LHCN-M2 (cell line): ENCODE data around the gene ACSF3. TPM values are rescaled to one million over a fixed set of nuclear protein-coding genes. Genes with fewer than 3 reads are reported as not detected.
"Not testable (repeated sequence)": the region's sequence is repeated elsewhere in the genome, so short reads cannot be mapped to it uniquely, and the experiment has no call there.

Experiments
- DNase-seq: peaks from one replicate; pipeline ENCODE4 v3.0.0-alpha.2; 2012; ENCODE audit warnings: low read depth
- total RNA-seq: library from RNA; depleted of rRNA; stranded (reverse); fragments of >200 nt; gene quantifications from 2 replicates; pipeline ENCODE4 v1.2.3, GENCODE V29; 2014

ACSF3 gene
- total RNA-seq, 1 experiment from 2014 or later: 18.9 TPM

DNA sequence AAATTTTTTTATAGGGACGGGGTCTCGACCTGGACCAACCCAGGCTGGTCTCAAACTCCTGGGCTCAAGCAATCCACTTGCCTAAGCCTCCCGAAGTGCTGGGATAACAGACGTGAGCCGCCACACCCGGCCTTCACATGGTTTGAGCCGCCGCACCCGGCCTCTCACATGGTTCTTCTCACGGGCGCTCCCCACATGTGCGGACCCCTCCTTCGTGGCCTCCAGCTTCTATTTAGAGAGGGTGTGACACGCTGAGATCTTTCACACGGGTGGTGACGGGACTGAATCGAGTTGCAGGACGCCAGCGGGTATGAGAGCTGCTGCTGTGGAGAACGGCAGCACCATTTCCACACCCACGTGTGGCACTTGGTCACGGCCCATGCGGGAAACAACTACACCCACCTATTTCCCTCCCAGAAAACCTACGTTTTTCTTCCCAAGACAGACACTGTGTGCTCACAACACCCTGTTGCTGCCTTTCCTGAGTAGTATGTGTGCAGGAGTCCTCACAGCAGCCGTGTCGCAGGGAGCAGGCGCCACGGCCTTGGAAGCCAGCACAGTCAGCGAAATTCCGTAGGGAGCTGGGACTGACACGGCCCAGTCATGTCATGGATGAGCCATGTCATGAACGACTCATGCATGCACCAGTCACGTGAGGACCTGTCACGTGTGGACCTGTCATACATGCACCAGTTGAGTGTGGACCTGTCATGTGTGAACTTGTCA is 20.1 kb upstream of the ACSF3 start:
- no peak for DNase-seq

DNA sequence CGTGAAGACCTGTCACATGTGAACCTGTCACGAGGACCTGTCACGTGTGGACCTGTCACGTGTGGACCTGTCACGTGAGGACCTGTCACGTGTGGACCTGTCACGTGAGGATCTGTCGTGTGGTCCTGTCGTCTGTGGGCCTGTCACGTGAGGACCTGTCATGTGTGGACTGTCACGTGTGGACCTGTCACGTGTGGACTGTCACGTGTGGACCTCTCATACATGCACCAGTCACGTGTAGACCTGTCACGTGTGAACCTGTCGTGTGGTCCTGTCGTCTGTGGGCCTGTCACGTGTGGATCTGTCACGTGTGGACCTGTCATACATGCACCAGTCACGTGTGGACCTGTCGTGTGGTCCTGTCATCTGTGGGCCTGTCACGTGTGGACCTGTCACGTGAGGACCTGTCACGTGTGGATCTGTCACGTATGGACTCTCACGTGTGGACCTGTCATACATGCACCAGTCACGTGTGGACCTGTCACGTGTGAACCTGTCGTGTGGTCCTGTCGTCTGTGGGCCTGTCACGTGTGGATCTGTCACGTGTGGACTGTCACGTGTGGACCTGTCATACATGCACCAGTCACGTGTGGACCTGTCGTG is 19.5 kb upstream of the ACSF3 start:
- not testable (repeated sequence) for DNase-seq

DNA sequence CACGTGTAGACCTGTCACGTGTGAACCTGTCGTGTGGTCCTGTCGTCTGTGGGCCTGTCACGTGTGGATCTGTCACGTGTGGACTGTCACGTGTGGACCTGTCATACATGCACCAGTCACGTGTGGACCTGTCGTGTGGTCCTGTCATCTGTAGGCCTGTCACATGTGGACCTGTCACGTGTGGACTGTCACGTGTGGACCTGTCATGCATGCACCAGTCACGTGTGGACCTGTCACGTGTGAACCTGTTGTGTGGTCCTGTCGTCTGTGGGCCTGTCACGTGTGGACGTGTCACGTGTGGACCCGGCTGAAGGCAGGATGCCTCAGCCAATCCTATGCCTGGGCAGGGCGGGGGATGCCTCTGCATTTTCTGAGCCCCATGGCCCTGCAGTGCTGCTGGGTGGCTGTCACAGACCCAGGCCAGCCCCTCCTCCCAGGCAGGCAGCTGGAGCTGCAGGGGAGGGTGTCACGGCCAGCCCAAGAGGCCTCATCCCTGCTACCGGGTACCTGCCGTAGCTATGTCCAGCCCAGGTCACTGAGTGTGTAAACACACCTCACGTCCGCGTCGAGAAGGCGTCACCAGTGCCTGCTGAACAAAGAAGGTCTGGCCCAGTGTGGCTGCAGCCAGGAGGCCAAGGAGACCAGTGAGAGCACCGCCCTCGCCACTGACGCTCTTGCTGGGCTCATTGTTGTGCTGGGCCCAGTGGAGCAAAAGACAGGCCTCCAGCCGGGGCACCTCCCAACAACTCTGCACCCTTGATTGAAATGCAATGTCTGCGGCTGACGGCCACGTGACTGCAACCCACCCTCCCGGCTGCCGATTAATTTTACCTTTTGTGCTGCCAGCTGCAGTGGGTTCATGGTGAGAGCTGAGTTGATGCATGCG is 18.6 kb upstream of the ACSF3 start:
- no peak for DNase-seq

DNA sequence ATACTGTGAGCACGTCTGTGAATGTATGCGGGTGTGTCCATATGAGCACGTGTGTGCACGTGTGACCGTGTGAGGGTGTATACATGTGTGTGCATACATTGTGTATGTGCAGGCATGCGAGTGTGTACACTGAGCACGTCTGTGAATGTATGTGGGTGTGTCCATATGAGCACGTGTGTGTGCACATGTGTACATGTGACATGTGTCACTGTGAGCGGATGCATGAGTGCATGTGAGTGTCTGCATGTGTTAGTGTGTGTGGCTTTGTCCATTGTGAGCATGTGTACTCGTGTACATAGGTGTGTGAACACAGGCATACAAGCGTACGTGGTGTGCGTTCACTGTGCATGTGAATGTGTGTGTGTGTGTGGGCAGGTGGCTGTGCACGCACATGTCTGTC is 17.5 kb upstream of the ACSF3 start:
- no peak for DNase-seq

DNA sequence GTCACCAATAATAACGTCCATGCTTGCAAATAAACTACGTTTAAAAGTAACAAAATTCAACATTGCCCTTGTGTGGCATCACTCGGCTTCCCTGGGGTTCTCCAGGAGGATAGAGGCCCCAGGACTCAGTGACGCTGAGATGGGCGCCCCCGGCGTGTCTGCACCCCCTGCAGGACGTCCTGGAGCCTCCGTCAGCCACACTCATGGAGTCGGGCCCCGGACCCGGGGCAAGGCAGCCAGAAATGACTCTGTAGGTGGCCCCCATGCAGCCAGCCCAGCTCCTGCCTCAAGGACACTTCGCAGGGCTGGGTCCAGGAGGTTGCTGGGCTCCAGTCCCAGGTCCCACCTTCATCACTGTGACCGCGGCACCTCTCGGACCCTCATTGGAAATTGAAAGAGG is 16.6 kb upstream of the ACSF3 start:
- DNase-seq: no peak

DNA sequence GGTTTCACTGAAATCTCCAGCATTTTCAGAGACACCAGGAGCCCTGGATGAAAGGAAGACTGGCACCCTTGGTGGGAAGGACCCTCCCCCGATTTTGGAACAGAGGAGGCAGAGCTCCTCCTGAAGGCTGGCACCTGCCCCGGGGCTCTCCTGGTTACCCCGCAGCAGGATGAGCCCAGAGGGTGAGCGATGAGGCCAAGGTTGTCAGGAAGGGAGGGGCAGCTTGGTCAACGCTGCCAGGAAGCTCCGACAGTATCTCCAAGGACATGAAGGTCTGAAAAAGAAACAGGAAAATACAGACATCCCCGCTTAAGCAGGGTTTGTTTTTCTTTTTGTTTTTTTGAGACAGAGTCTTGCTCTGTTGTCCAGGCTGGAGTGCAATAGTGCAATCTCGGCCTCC is 15.5 kb upstream of the ACSF3 start:
- DNase-seq: no peak

DNA sequence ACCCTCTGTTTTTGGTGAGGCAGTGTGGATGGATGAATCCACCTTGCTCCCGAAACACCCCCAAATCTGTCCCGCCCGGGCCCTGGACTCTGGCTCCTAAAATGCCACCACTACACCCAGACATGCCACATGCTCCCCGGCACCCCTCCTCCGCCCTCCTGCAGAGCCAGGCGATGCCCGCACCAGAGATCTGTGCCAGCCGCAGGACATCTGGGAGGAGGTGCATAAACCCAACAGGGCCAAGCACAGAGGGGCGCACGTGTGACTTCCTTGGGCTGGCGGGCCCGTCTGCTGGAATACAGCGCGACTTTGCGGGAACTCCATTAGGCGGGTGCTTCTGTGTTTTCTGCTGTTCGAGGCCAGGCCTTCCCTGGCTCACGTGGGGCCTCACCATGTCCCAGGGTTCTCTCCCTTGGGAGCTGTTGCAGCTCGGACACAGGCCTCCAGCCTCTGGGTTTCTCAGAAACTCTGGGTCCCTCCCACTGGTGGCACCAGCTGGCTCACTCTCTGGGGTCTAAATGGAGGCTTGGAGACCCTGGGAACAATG is 14.1 kb upstream of the ACSF3 start:
- no peak for DNase-seq

DNA sequence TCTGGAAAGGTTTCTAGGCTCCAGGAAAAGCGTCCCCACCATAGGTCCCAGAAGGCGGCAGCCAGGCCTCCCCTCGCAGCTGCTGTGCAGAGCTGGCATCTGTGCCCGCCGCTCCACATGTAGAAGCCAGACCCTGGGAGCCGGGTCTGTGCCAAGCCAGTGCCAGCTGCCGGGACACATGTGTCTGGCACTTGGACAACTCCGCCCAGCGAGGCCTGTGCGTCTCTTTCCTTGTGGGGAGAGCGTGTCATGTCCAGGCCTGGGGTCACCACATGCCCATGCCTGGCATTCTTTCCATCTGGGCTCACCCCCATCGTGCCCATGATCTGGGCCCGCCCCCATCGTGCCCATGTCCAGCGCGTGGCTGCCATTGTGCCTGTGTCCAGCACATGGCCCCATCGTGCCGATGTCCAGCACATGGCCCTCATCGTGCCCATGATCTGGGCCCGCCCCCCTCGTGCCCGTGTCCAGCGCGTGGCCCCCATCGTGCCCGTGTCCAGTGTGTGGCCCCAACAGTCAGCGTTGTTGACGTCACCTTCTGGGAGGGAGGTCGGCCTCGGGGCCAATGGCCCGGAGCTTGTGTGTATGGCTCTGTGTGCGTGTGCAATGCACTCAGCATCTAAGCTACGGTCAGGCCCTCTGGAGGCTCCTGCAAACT is 13.3 kb upstream of the ACSF3 start:
- peak; percentile 64 for DNase-seq

DNA sequence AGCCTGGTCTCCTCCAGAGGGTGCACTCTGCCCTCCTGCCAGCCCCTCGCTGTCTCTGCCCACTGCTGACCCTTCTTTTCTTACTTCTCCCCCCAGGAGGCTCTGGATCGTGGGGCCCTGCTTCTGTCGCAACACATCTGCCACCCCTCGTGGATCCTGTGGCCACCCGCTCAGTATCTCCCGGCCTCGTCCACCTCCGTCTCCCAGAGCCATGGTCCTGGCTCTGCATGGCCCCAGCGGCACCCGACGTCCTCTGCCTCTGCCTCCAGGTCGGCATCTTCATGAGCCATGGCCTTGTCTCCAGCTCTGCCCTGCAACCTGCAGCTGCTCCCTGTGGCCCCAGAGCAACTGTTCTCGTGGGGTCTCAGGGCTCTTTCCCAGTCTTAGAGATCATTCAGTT is 12.1 kb upstream of the ACSF3 start:
- DNase-seq: no peak

DNA sequence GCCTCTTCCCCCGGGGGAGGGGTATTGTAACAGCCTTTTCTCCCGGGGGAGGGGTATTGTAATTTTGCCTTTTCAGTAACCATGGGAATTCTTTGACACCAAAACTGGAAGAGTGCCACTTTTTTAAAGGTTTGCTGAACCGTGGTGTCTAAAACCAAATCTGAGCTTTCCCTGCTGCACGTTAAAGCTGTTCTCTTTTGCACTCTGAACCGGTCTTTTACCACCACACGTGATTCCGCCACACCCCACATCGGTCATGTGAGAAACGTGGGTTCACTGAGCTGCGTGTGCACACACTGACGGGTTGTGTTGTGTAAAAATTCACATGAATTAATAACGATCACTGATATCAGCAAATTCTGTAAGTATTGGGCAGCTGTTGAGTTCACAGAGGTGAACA is 9.2 kb upstream of the ACSF3 start:
- no peak for DNase-seq

DNA sequence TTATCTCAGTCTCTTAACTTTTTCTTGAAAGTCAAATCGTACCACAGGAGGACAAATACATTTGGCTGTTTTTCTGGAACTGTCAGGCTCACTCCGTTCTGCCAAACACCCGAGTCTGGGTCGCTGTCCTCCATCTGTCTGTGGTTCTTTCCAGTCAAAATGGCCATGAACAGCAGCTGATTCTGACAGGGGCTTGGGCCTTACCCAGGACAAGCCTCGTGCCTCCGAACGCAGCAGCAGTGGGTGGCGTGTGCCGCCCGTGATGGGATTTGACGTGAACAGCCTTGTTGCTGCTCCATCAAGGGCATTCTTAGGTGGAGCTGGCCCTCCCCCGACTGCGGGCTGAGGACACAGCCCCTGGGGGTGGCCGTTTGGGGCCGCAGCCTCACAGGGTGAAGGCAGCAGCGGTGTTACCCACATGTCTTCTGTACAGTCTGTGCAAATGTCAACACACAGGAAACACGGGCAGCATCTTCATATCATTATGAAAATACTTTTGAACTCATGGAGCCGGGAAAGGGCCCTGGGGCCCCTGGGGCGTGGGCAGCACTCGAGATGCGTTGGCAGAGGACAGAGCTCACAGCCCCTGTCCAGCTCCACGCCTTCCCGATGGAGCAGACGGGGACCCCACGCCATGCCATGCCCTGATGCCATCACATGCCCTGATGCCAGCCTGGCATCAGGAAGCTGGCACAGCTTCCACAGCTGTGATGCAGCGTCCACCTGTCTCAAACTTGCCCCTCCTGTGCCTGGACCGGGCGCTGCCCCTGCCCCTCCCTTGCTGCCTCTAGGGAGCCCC is 8.6 kb upstream of the ACSF3 start:
- DNase-seq: no peak

DNA sequence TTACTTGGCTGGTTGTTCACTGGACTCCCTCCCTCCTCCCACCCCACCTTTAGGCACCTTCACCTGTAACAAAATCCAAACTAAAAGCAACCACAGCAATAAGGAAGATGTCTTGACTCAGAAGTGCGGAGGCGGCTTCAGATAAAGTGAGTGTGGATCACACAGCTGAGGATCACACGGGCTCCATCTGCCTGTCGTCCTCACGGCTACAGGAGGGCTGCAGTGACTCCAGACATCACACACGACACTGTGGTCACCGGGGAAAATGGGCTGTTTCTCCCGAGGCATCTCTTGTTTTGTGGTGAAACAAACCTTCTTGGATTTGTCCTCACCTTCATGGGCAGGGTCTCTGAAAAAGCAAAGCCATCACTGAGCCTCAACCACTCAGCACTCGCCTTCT is 7.9 kb upstream of the ACSF3 start:
- DNase-seq: no peak

DNA sequence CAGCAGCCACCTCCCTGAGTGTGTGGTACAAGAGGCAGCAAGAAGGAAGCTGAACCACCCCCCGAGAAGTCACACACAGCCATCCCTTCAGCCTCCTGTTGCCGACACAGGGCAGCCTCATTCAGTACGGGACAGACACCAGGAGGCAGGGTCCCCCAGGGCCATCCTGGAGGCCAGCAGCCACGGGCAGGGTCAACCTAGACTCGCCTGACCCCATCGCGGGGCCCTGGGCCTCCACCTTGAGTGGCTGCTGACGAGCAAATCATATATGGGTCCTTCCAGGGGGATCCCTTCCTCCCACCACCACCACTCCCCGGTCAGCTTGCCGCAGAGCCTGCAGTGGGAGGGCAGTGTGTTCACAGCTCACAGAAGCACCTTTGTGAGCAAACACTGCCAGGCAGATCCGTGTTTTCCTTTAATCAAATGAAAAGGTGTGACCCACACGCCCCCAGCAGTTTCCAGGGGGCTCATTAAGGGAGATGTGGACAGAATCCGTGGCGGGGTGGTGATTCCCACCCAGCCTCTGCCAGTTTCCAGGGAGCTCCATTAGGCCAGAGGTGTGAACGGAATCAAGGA is 5.6 kb upstream of the ACSF3 start:
- no peak for DNase-seq

DNA sequence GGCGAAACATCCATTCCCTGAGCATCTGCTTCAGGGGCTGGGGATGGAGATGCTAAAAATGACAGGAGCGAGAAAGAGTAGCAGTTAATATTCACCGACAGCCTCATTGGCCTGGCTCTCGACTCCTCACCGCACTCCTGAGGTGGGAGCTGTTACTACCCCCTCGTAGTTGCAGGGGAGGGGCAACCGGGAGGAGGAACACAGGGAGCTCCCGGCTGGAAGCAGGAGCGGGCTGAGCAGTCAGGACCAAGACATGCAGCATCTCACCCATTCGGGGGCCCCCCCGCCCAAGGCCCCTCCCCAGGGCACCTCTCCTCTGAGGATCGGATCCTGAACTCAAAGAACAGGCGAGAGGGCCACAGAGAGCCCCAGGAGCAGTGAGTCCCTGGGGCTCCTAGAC is 4.5 kb upstream of the ACSF3 start:
- no peak for DNase-seq

DNA sequence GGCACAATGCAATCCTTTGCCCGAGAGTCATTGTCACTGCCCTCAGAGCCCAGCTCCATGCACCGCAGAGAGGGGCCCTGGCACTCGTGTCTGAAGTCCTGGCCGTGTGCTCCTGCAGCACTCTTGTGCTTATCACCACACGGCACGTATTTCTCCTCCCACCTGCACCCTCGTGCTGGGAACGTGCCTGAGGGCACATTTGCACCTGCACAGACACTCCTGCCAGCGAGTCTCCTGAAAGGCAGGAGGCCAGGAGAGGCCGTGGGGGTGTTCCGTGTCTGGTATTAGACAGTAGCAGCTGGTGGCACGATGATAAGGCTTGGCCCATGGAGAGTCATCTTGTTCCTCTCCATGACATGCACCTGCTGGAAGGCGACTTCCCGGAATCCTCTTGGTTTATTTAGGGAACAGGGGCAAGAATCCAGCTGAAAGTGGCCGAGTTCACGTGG is 3.4 kb upstream of the ACSF3 start:
- DNase-seq: no peak

DNA sequence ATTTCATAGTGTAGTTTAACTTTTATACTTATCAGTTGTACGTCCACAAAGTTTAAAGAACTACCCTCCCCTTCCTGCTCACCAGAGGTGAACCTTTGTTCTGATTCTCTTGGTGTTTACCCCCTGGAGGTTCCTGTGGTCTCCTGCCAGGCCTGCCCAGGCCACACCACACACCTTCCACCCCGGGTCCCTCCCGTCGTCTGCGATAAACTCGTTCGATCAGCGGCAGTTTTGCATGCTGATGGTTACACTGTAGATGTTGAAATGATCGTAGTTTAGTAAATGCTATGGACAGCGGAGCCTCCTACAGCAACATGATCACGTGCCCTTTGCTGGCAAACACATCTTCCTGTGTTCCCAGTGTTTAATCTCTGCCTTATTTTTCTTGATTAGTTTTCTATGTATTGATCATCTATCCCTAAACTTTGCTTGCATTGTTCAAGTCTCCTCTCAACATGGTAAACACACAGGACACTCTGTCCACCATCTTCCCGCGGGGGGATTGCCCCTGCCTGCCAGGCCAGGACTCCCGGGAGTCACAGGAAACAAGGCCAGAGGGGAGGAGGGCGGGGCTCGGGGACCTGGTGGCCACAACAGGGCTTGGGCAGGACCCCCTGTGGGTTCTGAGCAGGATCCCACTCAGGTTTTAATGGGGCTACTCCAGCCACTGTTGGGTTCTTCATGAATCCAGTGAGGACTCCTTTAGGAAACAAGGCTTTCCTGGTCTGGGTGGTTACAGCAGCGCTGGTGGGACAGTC is 2.8 kb upstream of the ACSF3 start:
- no peak for DNase-seq

DNA sequence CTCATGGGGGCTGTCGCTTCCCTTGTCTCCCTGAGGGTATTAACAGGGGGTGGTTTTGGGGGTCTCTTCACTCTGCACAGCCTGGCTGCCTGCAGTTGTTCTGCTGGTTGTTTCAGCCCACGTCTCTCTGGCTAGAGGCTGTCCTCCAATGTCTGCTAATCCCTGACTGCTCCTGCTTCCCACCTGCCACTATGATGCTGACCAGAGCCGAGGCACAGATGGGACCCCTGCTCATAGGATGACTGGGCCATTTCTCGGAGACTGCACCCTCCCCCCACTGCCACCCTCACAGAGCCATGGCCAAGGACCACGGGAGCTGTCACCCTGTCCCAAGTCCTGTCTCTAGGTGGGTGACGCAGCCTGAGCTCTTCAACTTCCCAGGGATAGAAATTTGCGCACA is 1.6 kb upstream of the ACSF3 start:
- no peak for DNase-seq

DNA sequence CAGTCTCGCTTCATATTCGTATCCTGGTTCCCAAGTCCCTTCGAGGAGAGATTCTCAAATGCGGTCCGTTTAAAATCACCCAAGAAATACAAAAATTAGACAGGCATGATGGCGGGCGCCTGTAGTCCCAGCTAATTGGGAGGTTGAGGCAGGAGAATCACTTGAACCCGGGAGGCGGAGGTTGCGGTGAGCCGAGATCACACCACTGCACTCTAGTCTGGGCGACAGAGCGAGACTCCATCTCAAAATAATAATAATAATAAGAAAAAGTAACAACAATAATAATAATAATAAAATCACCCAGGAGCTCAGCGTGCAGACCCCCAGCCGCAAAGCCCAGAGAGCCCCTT is 425 bp upstream of the ACSF3 start:
- DNase-seq: not testable (repeated sequence)

DNA sequence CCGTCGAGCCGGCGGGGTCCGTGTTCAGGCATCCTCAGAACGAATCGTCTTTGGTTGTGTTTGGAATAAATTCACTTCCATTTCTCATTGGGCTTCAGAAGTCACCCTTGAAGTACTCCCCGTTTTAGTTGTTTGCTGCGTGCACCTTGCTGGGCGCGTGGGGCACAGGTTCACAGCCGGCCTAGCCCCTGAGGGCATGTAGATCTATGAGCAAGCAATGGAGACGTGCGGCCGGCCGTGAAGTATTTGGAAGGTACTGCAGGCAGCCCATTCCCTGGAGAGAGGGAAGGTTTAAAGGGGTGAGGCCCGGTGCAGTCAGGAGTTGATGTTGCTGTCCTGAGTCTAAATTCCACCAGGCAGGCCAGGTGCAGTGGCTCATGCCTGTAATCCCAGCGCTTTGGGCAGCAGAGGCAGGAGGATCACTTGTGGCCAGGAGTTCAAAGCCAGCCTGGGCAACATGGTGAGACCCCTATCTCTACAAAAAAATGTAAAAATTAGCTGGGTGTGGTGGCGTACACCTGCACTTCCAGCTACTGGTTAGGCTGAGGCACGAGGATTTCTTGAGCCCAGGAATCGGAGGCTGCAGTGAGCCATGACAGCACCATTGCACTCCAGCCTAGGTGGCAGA is 714 bp downstream of the ACSF3 start:
- peak; percentile 12 for DNase-seq
